HPDE6-E6E7 (cell line): ENCODE data around the gene SLX4IP.
A peak's percentile ranks its signal among the peaks of the same experiment; 100 is the strongest.

Experiments
- DNase-seq: peaks from one replicate; pipeline ENCODE4 v3.0.0; 2011; ENCODE audit warnings: missing footprints; ENCODE audit errors: extremely low spot score

SLX4IP gene

GRCh38 chr20:10521068-10521831 is 86.1 kb downstream of the SLX4IP start:
- DNase-seq: peak; percentile 71

GRCh38 chr20:10521836-10522235 is 86.7 kb downstream of the SLX4IP start:
- no peak for DNase-seq

- DNase-seq: no peak
Observed at GRCh38 chr20:10522328-10522727, 87.2 kb downstream of the SLX4IP start.

GRCh38 chr20:10523443-10523842 is 88.3 kb downstream of the SLX4IP start:
- DNase-seq: no peak

GRCh38 chr20:10524034-10524476 is 89.0 kb downstream of the SLX4IP start:
- DNase-seq: no peak

- DNase-seq: peak; percentile 85
Observed at GRCh38 chr20:10524643-10525042, 89.5 kb downstream of the SLX4IP start.

- DNase-seq: no peak
Observed at GRCh38 chr20:10527781-10528180, 92.7 kb downstream of the SLX4IP start.

GRCh38 chr20:10530883-10531282 is 95.8 kb downstream of the SLX4IP start:
- no peak for DNase-seq

GRCh38 chr20:10531848-10532247 is 96.7 kb downstream of the SLX4IP start:
- no peak for DNase-seq

GRCh38 chr20:10532361-10532760 is 97.3 kb downstream of the SLX4IP start:
- no peak for DNase-seq

- no peak for DNase-seq
Observed at GRCh38 chr20:10536531-10536930, 101.4 kb downstream of the SLX4IP start.

- no peak for DNase-seq
Observed at GRCh38 chr20:10537850-10538480, 102.9 kb downstream of the SLX4IP start.

GRCh38 chr20:10538768-10539167 is 103.7 kb downstream of the SLX4IP start:
- DNase-seq: no peak

- DNase-seq: no peak
Observed at GRCh38 chr20:10539818-10540553, 104.9 kb downstream of the SLX4IP start.

- DNase-seq: peak; percentile 60
Observed at GRCh38 chr20:10540636-10541493, 105.8 kb downstream of the SLX4IP start.

GRCh38 chr20:10541668-10542411 is 106.7 kb downstream of the SLX4IP start:
- DNase-seq: no peak

GRCh38 chr20:10542442-10542841 is 107.3 kb downstream of the SLX4IP start:
- DNase-seq: no peak

GRCh38 chr20:10543480-10543879 is 108.4 kb downstream of the SLX4IP start:
- DNase-seq: no peak

GRCh38 chr20:10547276-10548114 is 112.4 kb downstream of the SLX4IP start:
- DNase-seq: no peak

- no peak for DNase-seq
Observed at GRCh38 chr20:10549511-10549910, 114.4 kb downstream of the SLX4IP start.
